ENCODE results near the gene CRKL.

Gene CRKL

GRCh38 chr22:20994902-20995241, 77.7 kb downstream of the CRKL start:
- TF ChIP-seq ZFP37 (tag by site-specific recombination; IDR thresholded peaks at IDR 0.05) (no peak), ZNF214 (tag by site-specific recombination; IDR thresholded peaks at IDR 0.05; ENCODE audit: borderline replicate concordance) (no peak), ZBTB26 (tag by site-specific recombination; optimal IDR thresholded peaks at IDR 0.05) (no peak), ZBTB44 (tag by site-specific recombination; IDR thresholded peaks at IDR 0.05) (no peak), ZNF449 (tag by site-specific recombination; IDR thresholded peaks at IDR 0.05) (no peak), ZNF341 (tag by site-specific recombination; IDR thresholded peaks at IDR 0.05; ENCODE audit: low read depth) (no peak), HIC1 (tag by site-specific recombination; IDR thresholded peaks at IDR 0.05) (no peak), ATF2 (tag by site-specific recombination; IDR thresholded peaks at IDR 0.05; ENCODE audit: low read depth) (no peak)
- Histone ChIP-seq H3K4me3 (ENCODE audit: low read depth, low read length) (no peak overlapping the region), H3K36me3 (ENCODE audit: control insufficient read depth in 2 of 2, insufficient read depth in 1 of 2, low read length in 2 of 2) (peaks cover 0 to 98% of the 10 kb centered on the region in 2 experiments; a peak in 1 of 3 replicates), H3K27ac (ENCODE audit: extremely low read depth, low read depth, low read length) (no peak overlapping the region), H3K4me1 (ENCODE audit: control insufficient read depth, insufficient read depth, low read length) (no peaks in the 10 kb centered on the region), H3K9me3 (ENCODE audit: control insufficient read depth, insufficient read depth, low read depth, low read length) (no peaks in the 10 kb centered on the region)
- ChIA-PET POLR2A (interaction anchor here (0.5 to 3.0 kb wide), 2 partner anchors 8 to 12 kb away, joined by 4 to 13 read pairs; partner anchors contain the start of gene LZTR1), CTCF (no interaction called here)

GRCh38 chr22:20995329-20996030, 78.3 kb downstream of the CRKL start:
- no peak for TF ChIP-seq BCL6B (tag by site-specific recombination; IDR thresholded peaks at IDR 0.05)
- TF ChIP-seq GLIS1 (tag by site-specific recombination; IDR thresholded peaks at IDR 0.05) = no peak
- TF ChIP-seq PRDM10 (tag by site-specific recombination; IDR thresholded peaks at IDR 0.05) = no peak
- no peak for TF ChIP-seq ZNF658 (tag by site-specific recombination; IDR thresholded peaks at IDR 0.05)
- TF ChIP-seq ZSCAN16 (tag by site-specific recombination; IDR thresholded peaks at IDR 0.05) = no peak
- TF ChIP-seq HIC1 (tag by site-specific recombination; IDR thresholded peaks at IDR 0.05) = no peak
- no peak for TF ChIP-seq ZNF354C (tag by site-specific recombination; IDR thresholded peaks at IDR 0.05; ENCODE audit: borderline replicate concordance, low read depth)
- no peak for TF ChIP-seq ZNF184 (tag by site-specific recombination; IDR thresholded peaks at IDR 0.05)
- TF ChIP-seq ZNF843 (tag by site-specific recombination; IDR thresholded peaks at IDR 0.05) = no peak
- ChIA-PET CTCF (no interaction called here), POLR2A (interaction anchor here (0.5 to 3.0 kb wide), 2 partner anchors 9 to 13 kb away, joined by 4 to 13 read pairs; partner anchors contain the start of gene LZTR1)
- Histone ChIP-seq H3K9me3 (ENCODE audit: control insufficient read depth, insufficient read depth, low read depth, low read length) (no peaks in the 10 kb centered on the region), H3K36me3 (ENCODE audit: control insufficient read depth in 2 of 2, insufficient read depth in 1 of 2, low read length in 2 of 2) (peaks cover 0 to 98% of the 10 kb centered on the region in 2 experiments; a peak in 1 of 3 replicates), H3K27ac (ENCODE audit: extremely low read depth, low read depth, low read length) (no peak overlapping the region), H3K4me3 (ENCODE audit: low read depth, low read length) (no peak overlapping the region), H3K4me1 (ENCODE audit: control insufficient read depth, insufficient read depth, low read length) (no peaks in the 10 kb centered on the region)

Data from HEK293 (cell line).